Ectodermal cell (in vitro differentiated cells): Measurements from ENCODE around the gene MYOM3.
"Not testable (repeated sequence)": the region's sequence is repeated elsewhere in the genome, so short reads cannot be mapped to it uniquely, and the experiment has no call there.

Experiments used
- H3K27ac ChIP-seq: 2 replicates; pipeline ENCODE4 v1.7.0; 2013; ENCODE audit warnings: mild to moderate bottlenecking, low read depth, low read length; ENCODE audit not compliant: insufficient read depth, poor library complexity, severe bottlenecking
- H3K27me3 ChIP-seq: 2 replicates; pipeline ENCODE4 v1.7.0; 2013; ENCODE audit warnings: mild to moderate bottlenecking, low read length; ENCODE audit not compliant: insufficient read depth, control insufficient read depth, poor library complexity, severe bottlenecking
- H3K36me3 ChIP-seq: one replicate; pipeline ENCODE4 v1.7.0; 2013; ENCODE audit warnings: low read length; ENCODE audit not compliant: control insufficient read depth, insufficient read depth
- H3K4me1 ChIP-seq: one replicate; pipeline ENCODE4 v1.7.0; 2013; ENCODE audit warnings: low read length; ENCODE audit not compliant: control insufficient read depth, insufficient read depth
- H3K4me3 ChIP-seq: 2 replicates; pipeline ENCODE4 v1.7.0; 2013; ENCODE audit warnings: low read depth, low read length, control low read depth; ENCODE audit not compliant: insufficient read depth
- H3K9me3 ChIP-seq: 2 replicates; pipeline ENCODE4 v1.7.0; 2013; ENCODE audit warnings: mild to moderate bottlenecking, low read length, moderate library complexity; ENCODE audit not compliant: control insufficient read depth
- WGBS, 2 experiments: methylation state at CpG; one replicate each; pipeline ENCODE4 v1.1.7; 2013; ENCODE audit warnings: missing lambda C conversion rate in 2 of 2; 5-methylcytosine and 5-hydroxymethylcytosine counted together

MYOM3 gene

DNA sequence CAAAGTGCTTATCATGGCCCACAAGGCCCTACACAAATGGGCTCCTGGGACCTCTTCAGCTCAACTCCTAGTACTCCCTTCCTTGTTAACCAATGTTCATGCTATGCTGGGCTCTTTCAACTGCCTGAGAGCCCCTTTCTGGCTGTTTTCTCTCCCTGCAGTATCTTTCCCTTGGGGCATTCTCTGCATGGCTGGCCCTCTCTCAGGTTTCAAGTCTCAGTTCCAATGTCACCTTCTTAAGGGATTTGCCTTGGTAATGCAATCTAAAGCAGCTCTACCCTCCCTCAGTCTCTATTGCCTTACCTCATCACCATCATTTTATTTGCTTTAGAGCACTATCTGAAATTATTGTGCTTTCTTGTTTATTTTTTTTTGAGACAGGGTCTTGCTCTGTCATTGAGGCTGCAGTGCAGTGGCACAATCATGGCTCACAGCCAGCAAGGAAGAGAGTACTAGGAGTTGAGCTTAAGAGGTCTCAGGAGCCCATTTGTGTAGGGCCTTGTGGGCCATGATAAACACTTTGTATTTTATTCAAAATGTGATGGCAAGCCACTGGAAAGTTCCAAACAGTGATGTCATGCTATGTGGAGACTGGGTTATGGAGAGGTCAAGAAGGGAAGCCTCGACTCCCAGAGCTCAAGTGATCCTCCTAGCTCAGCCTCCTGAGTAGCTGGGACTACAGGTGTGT is 68.4 kb downstream of the MYOM3 start:
- H3K36me3 ChIP-seq: no peaks in the 10 kb centered on the region
- peaks cover 7% of the 10 kb centered on the region for H3K4me1 ChIP-seq
- H3K27ac ChIP-seq: no peak overlapping the region
- H3K27me3 ChIP-seq: no peaks in the 10 kb centered on the region
- H3K9me3 ChIP-seq: no peaks in the 10 kb centered on the region
- no peak overlapping the region for H3K4me3 ChIP-seq
- WGBS, 2 experiments: 85 to 89% methylated on average over 1 of the region's 1 CpG

DNA sequence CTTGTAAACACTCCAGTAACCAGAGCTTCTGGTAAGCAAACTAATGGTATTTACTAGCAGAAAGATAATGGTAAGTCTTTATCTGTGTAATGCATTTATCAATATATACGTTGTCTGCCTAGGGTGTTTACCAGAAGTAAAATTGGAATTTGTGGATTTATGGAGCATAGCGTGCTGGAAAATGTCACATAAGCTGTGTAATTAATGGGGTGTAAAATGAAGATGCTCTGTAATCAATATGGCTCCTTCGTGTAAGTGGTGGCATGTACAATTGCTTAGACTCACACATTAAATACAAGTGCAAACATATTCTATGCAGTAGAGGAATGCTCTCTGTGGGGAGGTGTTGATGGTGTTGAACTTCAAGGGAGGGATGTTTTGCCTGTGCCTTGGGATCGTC is 69.6 kb downstream of the MYOM3 start:
- Histone ChIP-seq H3K4me1 (peaks cover 7% of the 10 kb centered on the region), H3K9me3 (no peaks in the 10 kb centered on the region), H3K36me3 (no peaks in the 10 kb centered on the region), H3K4me3 (no peak overlapping the region), H3K27me3 (no peaks in the 10 kb centered on the region), H3K27ac (no peak overlapping the region)
- 92 to 93% methylated on average over 3 to 4 of the region's 4 CpGs for WGBS, 2 experiments

DNA sequence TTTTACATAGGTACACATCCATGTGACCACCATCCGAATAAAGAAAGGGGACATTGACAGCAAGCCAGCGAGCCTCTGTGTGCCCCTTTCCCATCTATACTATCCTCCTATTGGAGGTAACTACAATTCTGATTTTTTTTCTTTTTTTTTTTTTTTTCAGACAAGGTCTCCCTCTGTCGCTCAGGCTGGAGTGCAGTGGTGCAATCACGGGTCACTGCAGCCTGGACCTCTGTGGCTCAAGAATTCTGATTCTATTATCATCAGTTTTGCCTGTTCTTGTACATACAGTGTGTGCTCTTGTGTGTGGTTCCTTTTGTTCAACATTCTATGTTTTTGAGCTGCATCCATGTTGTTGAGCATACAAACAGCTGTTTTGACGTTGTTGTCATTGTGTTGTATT is 75.8 kb downstream of the MYOM3 start:
- Histone ChIP-seq H3K36me3 (no peaks in the 10 kb centered on the region), H3K9me3 (no peaks in the 10 kb centered on the region), H3K4me3 (no peak overlapping the region), H3K4me1 (no peaks in the 10 kb centered on the region), H3K27ac (no peak overlapping the region), H3K27me3 (no peaks in the 10 kb centered on the region)
- 86 to 89% methylated on average over 5 of the region's 5 CpGs for WGBS, 2 experiments

DNA sequence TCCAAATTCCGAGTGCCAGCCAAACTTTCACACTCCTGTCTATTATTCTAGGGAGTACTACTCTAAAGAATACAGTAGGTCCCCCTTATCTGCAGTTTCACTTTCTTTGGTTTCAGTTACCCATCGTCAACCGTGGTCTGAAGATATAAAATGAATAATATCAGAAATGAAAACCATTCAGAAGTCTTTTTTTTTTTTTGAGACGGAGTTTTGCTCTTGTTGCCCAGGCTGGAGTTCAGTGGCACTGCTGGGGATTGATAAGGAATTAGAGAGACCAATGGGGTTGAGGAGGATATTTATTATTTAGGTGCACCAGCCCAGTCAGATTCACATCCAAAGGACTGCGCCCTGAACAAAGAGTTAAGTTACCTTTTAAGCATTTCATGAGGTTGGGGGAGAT is 79.0 kb downstream of the MYOM3 start:
- Histone ChIP-seq H3K4me1 (no peaks in the 10 kb centered on the region), H3K36me3 (no peaks in the 10 kb centered on the region), H3K27ac (no peak overlapping the region), H3K4me3 (no peak overlapping the region), H3K9me3 (no peaks in the 10 kb centered on the region), H3K27me3 (no peaks in the 10 kb centered on the region)
- 89 to 100% methylated on average over 2 to 5 of the region's 5 CpGs for WGBS, 2 experiments

DNA sequence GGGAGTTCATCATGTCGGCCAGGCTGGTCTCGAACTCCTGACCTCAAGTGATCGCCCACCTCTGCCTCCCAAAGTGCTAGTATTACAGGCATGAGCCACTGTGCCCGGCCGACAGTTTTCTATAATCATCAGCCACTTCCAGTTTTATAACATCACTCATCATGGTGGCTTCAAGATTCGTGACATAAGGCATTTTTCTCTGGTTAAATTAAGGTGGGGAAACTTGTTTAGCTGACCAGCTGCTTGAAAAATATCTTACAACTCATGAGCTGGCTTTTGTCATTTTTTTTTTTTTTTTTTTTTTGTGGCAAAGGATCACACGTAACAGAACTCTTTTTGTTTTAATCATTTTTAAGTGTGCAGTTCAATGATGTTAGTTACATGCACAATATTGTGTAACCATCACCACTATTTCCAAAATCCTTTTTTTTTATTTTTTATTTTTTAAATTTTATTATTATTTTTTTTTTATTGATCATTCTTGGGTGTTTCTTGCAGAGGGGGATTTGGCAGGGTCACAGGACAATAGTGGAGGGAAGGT is 80.9 kb downstream of the MYOM3 start:
- H3K4me1 ChIP-seq, H3K4me3 ChIP-seq, H3K27me3 ChIP-seq, H3K9me3 ChIP-seq, H3K27ac ChIP-seq, H3K36me3 ChIP-seq: not testable (repeated sequence)
- 81 to 84% methylated on average over 6 of the region's 7 CpGs for WGBS, 2 experiments

DNA sequence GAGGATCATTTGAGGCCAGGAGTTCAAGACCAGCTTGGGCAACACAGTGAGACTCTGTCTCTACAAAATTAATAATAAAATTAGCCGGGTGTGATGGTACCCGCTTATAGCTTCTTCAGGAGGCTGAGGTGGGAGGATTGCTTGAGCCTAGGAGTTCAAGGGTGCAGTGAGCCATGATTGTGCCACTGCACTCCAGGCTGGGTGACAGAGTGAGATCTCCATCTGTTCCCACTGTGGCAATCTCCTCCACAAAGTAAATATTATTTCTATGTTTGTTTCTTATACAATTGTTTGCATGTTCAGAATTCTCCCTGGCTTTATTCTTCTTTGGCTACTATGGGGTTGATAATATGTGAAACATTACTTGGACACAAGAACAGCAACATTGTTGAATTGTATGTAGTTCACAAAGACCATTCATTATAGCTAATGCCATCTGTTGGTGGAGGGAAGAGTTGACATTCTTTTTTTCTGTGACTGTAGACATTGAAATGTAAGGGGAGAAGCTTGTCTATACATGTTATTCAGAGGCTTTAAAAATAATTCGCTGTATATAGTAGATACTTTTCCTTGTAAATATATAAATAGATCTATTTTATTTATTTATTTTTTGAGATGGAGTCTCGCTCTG is 84.0 kb downstream of the MYOM3 start:
- Histone ChIP-seq H3K27ac (no peak overlapping the region), H3K27me3 (no peaks in the 10 kb centered on the region), H3K4me1 (no peaks in the 10 kb centered on the region), H3K36me3 (no peaks in the 10 kb centered on the region), H3K4me3 (no peak overlapping the region), H3K9me3 (no peaks in the 10 kb centered on the region)
- 92 to 94% methylated on average over 3 of the region's 4 CpGs for WGBS, 2 experiments

DNA sequence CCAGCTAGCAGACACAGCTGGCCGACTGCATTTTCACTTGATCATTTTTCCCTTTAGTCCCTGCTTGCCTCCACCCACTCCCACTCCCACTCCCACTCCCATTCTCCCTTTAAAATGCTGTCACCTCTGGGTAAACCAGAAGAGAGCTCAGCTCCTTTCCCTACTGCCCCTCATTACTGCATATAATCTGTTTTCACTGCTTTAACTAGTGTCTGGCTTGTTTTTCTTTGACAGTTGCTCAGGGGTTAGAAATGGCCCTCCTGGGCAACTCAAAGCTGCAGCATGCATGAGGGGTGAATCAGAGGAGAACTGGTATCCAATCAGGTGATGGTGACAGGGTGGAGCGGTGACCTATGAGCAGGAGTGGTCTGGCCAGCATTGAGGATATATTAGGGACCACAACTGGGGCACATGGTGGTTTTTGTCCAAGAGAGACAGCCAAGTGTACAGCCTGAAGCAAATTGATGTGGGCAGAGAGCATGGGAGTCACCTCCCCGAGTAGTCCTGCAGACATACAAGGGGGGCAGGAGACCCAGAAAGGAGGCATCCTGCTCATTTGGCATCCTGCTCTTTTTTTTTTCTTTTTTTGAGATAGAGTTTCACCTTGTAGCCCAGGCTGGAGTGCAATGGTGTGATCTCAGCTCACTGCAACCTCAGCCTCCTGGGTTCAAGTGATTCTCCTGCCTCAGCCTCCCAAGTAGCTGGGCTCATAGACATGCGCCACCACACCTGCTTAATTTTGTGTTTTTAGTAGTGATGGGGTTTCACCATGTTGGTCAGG is 89.2 kb downstream of the MYOM3 start:
- H3K4me3 ChIP-seq: no peak overlapping the region
- no peaks in the 10 kb centered on the region for H3K9me3 ChIP-seq
- H3K27ac ChIP-seq: no peak overlapping the region
- WGBS, 2 experiments: 84 to 86% methylated on average over 4 of the region's 4 CpGs
- H3K27me3 ChIP-seq: no peaks in the 10 kb centered on the region
- H3K36me3 ChIP-seq: no peaks in the 10 kb centered on the region
- peaks cover 13% of the 10 kb centered on the region for H3K4me1 ChIP-seq

DNA sequence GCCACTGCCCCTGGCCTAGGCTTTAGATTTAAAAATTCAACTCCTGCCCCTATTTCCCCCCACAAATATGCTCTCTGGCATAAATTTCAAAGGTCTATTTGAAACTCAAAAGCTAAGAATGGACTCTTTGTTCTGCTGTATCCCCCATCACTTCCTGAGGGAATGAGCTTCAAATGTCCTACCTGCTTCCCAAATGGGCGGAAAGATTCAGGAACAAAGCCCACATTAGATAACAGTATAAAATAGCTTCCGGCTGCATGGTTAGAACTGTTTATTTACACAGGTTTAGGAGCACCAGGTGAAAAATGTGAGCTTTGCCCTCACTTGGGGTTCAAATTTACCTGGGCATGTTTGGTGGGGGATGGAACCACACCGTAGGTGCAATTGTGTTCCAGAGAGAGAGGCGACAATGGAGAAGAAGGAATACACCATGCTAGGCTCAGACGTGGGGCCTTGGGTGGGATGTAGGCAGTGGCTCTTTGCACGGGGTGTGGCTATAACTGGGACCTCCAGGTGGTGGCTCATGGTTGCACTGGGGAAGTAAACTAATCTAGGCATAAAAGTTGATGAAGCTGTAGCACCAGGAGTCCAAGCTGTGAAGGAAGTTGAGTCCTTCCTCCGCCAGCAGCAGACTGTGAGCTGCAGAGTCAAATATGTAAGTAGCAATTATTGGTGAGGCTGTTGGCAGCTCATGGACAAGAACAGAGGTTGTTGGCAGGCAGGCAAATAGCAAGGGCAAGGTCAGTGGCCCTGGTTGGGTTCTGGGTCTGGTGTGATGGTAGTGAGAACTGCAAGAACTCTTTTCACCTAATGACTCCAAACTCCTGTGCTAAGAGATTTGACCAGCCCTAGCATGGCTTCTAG is 90.3 kb downstream of the MYOM3 start:
- Histone ChIP-seq H3K36me3 (no peaks in the 10 kb centered on the region), H3K9me3 (no peaks in the 10 kb centered on the region), H3K27me3 (no peaks in the 10 kb centered on the region), H3K4me1 (peaks cover 13% of the 10 kb centered on the region), H3K27ac (no peak overlapping the region), H3K4me3 (no peak overlapping the region)
- 91% methylated on average over 7 of the region's 7 CpGs for WGBS, 2 experiments

DNA sequence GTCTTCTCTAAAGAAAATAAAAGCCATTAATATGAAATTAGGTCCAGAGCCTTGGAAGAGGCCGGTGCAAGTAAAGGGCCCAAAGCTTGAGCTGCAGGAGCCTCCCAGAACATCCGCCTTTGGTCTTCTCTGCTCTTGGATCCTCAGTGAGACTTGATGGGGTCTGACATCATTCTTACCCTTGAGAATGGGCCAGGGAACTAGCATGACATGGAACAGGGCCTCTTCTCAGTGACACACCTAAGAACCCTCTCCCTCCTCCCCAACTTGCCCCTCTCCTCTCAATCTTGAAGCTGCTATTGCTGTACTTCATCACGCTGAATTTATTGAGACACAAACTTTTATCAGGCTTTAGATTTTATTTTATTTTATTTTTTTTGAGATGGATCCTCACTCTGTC is 91.5 kb downstream of the MYOM3 start:
- no peak overlapping the region for H3K27ac ChIP-seq
- peaks cover 13% of the 10 kb centered on the region for H3K4me1 ChIP-seq
- no peaks in the 10 kb centered on the region for H3K36me3 ChIP-seq
- no peak overlapping the region for H3K4me3 ChIP-seq
- H3K27me3 ChIP-seq: no peaks in the 10 kb centered on the region
- no peaks in the 10 kb centered on the region for H3K9me3 ChIP-seq
- 91 to 95% methylated on average over 3 of the region's 3 CpGs for WGBS, 2 experiments
